Astrocyte (in vitro differentiated cells and primary cell): ENCODE measurements around the gene SLC26A1.

Experiments
- CTCF ChIP-seq: IDR thresholded peaks from 2 replicates; pipeline ENCODE4 v1.5.1; 2011; ENCODE audit warnings: low read depth, mild to moderate bottlenecking, inconsistent platforms, low read length, moderate library complexity; ENCODE audit not compliant: insufficient read depth
- EZH2 ChIP-seq: IDR thresholded peaks from 2 replicates; pipeline ENCODE4 v1.6.1; 2012; ENCODE audit warnings: mild to moderate bottlenecking, low read length, inconsistent platforms; ENCODE audit not compliant: insufficient read depth

- no peak for TF ChIP-seq CTCF
- no peak for TF ChIP-seq EZH2
Measured at GRCh38 chr4:984336-985054, 8.7 kb downstream of the SLC26A1 start.
